Measurements from ENCODE around the gene IGF2BP2.

DNA sequence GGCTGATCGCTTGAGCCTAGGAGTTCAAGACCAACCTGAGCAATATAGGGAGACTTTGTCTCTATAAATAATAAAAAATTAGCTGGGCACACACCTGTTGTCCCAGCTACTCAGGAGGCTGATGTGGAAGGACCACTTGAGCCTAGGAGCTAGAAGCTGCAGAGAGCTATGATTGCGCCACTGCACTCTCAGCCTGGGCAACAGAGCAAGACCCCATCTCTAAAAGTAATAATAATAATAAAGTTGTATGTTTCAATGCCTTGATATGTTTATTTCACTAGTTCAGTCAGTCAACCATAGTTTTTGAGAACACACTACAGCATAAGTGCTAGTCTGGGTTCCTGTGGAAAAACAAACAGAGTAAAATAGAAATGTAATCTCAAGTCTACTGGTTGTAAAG, 36.5 kb downstream of the IGF2BP2 start:
- TF ChIP-seq CTCF (IDR thresholded peaks at IDR 0.05; ENCODE audit: low read length), result no peak
- TF ChIP-seq EZH2phosphoT487 (IDR thresholded peaks at IDR 0.05; ENCODE audit: low read length), result no peak

Data from MM.1S (cell line).